ENCODE results near the gene TNFSF13B.

Gene TNFSF13B

GRCh38 chr13:108352599-108352998, 83.1 kb downstream of the TNFSF13B start:
- DNase-seq, result no peak

DNA sequence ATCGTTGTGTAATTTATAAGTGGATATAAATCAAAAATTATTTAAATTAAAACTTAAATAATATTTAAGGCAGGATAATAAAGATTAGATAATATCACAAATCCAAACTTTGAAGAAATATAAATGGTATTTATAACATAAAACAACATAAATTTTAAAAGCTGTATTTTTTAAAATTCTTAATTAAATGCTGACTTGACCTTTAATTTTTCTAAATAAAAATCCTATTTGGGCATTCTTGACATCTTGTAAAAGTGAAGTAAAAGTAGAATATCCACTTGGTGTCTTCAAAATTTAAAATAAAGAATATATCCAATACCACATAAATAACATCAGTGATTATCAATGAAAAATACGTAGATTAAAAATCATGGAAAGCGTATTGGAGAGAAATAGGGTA, 87.7 kb downstream of the TNFSF13B start:
- no peak for DNase-seq
